ENCODE results near the gene RND3. TPM values are rescaled to one million over a fixed set of nuclear protein-coding genes. Genes with fewer than 3 reads are reported as not detected.

RND3 gene
- total and polyA plus RNA-seq, 9 of the 15 experiments (the other 6 are each of a cell fraction or from before 2014, with no cell fraction given): 0.22 to 0.64 (median 0.29) TPM; not detected in 4

GRCh38 chr2:150522269-150522668, 34.8 kb upstream of the RND3 start:
- Histone ChIP-seq H3K9ac (ENCODE audit: insufficient read depth in 1 of 2, low read depth in 2 of 2, low read length in 2 of 2) (no peak overlapping the region), H3K9me3 (replicated peaks; ENCODE audit: control insufficient read depth, insufficient read depth, low read depth, low read length) (no peaks in the 10 kb centered on the region), H3K79me2 (ENCODE audit: control insufficient read depth, insufficient read depth, low read length) (no peaks in the 10 kb centered on the region), H4K20me1 (replicated peaks; ENCODE audit: control insufficient read depth, insufficient read depth, low read length) (no peaks in the 10 kb centered on the region), H3K4me1 (replicated peaks in 1 of 2; ENCODE audit: control insufficient read depth in 2 of 2, insufficient read depth in 2 of 2, low read length in 2 of 2) (no peaks in the 10 kb centered on the region), H3K36me3 (ENCODE audit: control insufficient read depth, insufficient read depth, low read length) (no peaks in the 10 kb centered on the region), H3K4me3 (no peak overlapping the region), H3K4me2 (ENCODE audit: insufficient read depth, low read length) (no peak overlapping the region), H3K27ac (ENCODE audit: extremely low read depth, low read depth, low read length) (no peak overlapping the region), H2AFZ (ENCODE audit: low read depth, low read length) (no peak overlapping the region), H3K27me3 (ENCODE audit: control insufficient read depth in 2 of 2, insufficient read depth in 2 of 2, low read length in 2 of 2) (no peaks in the 10 kb centered on the region), H3K9me1 (ENCODE audit: control insufficient read depth, insufficient read depth, low read length) (no peaks in the 10 kb centered on the region)
- in situ Hi-C loops (cut with MboI): no loop called here
- ATAC-seq (no peak), DNase-seq (ENCODE audit: extremely low read depth in 1 of 4, low spot score in 3 of 4) (no peak), FAIRE-seq (no peak)
- intact Hi-C loops (cut with micrococcal nuclease): no loop called here
- no TSS peak for BruUV-seq (replicated peaks)
- ChIA-PET CTCF (ENCODE audit: low intra/inter-chr PET ratio) (no interaction called here), POLR2A (no interaction called here)
- WGBS (ENCODE audit: insufficient coverage, low coverage, missing lambda C conversion rate): 4% methylated on average over 4 of the region's 4 CpGs
- TF ChIP-seq HNRNPH1 (optimal IDR thresholded peaks at IDR 0.05; ENCODE audit: low read depth, low read length) (no peak), SLC30A9 (CRISPR knock-in tag; IDR thresholded peaks at IDR 0.05) (no peak)
- TF ChIP-seq, protein P1, sequence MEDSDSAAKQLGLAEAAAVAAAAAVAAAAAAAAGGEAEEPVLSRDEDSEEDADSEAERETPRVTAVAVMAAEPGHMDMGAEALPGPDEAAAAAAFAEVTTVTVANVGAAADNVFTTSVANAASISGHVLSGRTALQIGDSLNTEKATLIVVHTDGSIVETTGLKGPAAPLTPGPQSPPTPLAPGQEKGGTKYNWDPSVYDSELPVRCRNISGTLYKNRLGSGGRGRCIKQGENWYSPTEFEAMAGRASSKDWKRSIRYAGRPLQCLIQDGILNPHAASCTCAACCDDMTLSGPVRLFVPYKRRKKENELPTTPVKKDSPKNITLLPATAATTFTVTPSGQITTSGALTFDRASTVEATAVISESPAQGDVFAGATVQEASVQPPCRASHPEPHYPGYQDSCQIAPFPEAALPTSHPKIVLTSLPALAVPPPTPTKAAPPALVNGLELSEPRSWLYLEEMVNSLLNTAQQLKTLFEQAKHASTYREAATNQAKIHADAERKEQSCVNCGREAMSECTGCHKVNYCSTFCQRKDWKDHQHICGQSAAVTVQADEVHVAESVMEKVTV (CRISPR knock-in tag; IDR thresholded peaks at IDR 0.05): no peak
